ENCODE data around the gene RIPPLY3. TPM values are rescaled to one million over a fixed set of nuclear protein-coding genes. Genes with fewer than 3 reads are reported as not detected.
"Not testable (repeated sequence)": the region's sequence is repeated elsewhere in the genome, so short reads cannot be mapped to it uniquely, and the experiment has no call there.

RIPPLY3 gene
- total and polyA plus RNA-seq, 11 donors = not detected

DNA sequence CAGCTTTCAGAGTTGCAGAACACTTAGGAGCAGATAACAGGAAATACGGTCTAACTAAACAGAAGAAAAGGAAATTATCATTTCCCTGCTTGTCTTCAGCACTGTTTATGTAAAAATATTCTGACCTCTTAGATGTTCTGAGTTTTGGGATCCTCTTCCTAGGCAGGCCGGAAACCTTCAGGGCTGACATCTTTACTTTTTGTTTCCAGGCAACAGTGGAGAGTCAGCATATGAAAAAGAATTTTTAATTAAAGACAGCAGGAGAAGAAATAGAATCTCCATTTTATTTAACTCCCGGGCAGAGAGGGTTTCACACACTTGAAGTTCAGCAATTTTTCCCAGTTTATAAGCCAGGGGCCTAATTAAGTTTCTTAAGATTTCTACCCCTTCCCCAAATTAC is 5.1 kb upstream of the RIPPLY3 start:
- TF ChIP-seq POLR2A (IDR thresholded peaks at IDR 0.05) = no peak
- no peak for TF ChIP-seq CTCF (IDR thresholded peaks at IDR 0.05)
- no peak overlapping the region for H3K4me3 ChIP-seq
- peaks cover 0 to 7% (median 4%) of the 10 kb centered on the region in 12 donors for H3K4me1 ChIP-seq
- H3K27me3 ChIP-seq = peaks cover 2 to 13% (median 9%) of the 10 kb centered on the region in 9 donors
- intact Hi-C loops (cut with DNase I) = no loop called here
- ATAC-seq (no peak), DNase-seq (no peak)
- no peak overlapping the region for H3K27ac ChIP-seq
- 49 to 59% (median 52%) methylated on average over 3 of the region's 3 CpGs for WGBS, 4 donors
- no peaks in the 10 kb centered on the region for H3K36me3 ChIP-seq
- H3K9me3 ChIP-seq = no peaks in the 10 kb centered on the region

- ATAC-seq; H3K36me3 ChIP-seq; H3K9me3 ChIP-seq; intact Hi-C loops (cut with DNase I); H3K4me3 ChIP-seq; DNase-seq; H3K27ac ChIP-seq: not testable (repeated sequence)
- Histone ChIP-seq H3K27me3 (peaks cover 7 to 27% (median 23%) of the 10 kb centered on the region in 9 donors), H3K4me1 (peaks cover 0 to 15% (median 8%) of the 10 kb centered on the region in 12 donors)
- 84 to 92% (median 88%) methylated on average over 12 of the region's 12 CpGs for WGBS, 4 donors
Measured at GRCh38 chr21:37002851-37003250, 3.7 kb upstream of the RIPPLY3 start.

- WGBS, 4 donors = 62 to 95% (median 85%) methylated on average over 3 of the region's 3 CpGs
- intact Hi-C loops (cut with DNase I); H3K27ac ChIP-seq; DNase-seq; H3K4me3 ChIP-seq; H3K36me3 ChIP-seq; ATAC-seq; H3K9me3 ChIP-seq: not testable (repeated sequence)
- Histone ChIP-seq H3K27me3 (peaks cover 14 to 38% (median 33%) of the 10 kb centered on the region in 9 donors), H3K4me1 (peaks cover 0 to 15% (median 8%) of the 10 kb centered on the region in 12 donors)
Measured at GRCh38 chr21:37003917-37004316, 2.6 kb upstream of the RIPPLY3 start.

DNA sequence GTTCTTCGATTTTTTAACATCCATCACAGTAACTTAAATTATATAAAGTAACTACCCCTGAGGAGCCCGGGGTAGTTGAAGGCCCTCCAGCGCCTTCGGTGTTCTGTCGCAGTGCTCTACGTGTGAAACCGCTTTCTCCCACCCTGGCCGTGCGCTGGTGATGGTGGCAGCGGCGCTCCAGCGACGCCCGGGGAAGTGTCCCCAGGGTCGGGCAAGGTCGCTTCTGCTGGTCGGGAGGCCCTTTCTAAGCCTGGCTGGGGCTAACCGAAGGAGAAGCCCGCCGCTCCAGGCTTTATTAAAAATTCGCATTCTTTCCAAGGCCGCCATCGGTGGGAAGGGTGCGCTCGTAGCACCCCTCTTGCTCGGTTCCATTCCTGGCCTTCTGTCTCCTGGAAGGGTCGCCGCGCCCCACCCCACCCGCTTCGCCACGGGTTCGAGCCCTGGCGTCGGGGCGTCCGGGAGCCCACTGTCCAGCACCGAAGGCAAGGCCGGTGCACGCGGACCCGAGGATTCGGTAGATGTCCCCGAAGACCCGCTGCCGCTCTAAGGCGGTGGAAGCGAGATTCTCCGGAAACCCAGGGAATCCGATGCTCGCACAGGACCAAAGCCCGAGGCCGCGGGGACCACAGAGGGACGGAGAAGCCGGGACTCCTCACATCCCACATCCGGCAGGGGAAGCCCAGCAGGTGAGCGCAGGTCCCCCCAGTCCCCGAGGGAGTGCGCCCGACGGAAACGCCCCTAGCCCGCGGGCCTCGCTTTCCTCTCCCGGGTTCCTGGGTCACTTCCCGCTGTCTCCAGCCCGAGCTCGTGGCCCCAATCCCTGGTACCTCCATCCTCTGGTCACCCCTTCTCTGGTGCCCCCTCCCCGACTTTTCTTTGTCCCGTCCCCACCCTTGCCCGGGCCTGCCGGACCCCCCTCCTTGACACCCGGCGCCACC is 685 bp upstream of the RIPPLY3 start:
- ATAC-seq (no peak), DNase-seq (no peak)
- peak overlapping the region; percentile 17 to 55 (median 49) for H3K4me3 ChIP-seq
- TF ChIP-seq CTCF (IDR thresholded peaks at IDR 0.05) (no peak), POLR2A (IDR thresholded peaks at IDR 0.05) (no peak)
- H3K27ac ChIP-seq = no peak overlapping the region
- H3K4me1 ChIP-seq = peaks cover 0 to 19% (median 10%) of the 10 kb centered on the region in 12 donors
- intact Hi-C loops (cut with DNase I) = loop anchor here in 1 of 10 donors (5.0 kb wide), 1 partner anchor 69 kb away; no protein-coding TSS in a partner anchor
- H3K27me3 ChIP-seq = peaks cover 14 to 57% (median 41%) of the 10 kb centered on the region in 9 donors
- WGBS, 4 donors = 14 to 23% (median 21%) methylated on average over 42 to 76 of the region's 76 CpGs
- no peaks in the 10 kb centered on the region for H3K36me3 ChIP-seq
- H3K9me3 ChIP-seq = no peaks in the 10 kb centered on the region

- H3K27me3 ChIP-seq = peaks cover 14 to 80% (median 44%) of the 10 kb centered on the region in 9 donors
Measured at GRCh38 chr21:37008724-37009123, 2.2 kb downstream of the RIPPLY3 start.

More at GRCh38 chr21:37008724-37009123, 2.2 kb downstream of the RIPPLY3 start:
- TF ChIP-seq POLR2A (IDR thresholded peaks at IDR 0.05) (no peak), CTCF (IDR thresholded peaks at IDR 0.05) (no peak)
- Histone ChIP-seq H3K4me3 (no peak overlapping the region), H3K36me3 (no peaks in the 10 kb centered on the region), H3K9me3 (no peaks in the 10 kb centered on the region), H3K4me1 (peaks cover 0 to 19% (median 10%) of the 10 kb centered on the region in 12 donors), H3K27ac (no peak overlapping the region)
- intact Hi-C loops (cut with DNase I) = loop anchor here in 2 of 10 donors (2.0 to 5.0 kb wide), 2 partner anchors 28 to 71 kb away; no protein-coding TSS in a partner anchor
- no peak for ATAC-seq
- 63 to 78% (median 71%) methylated on average over 12 of the region's 12 CpGs for WGBS, 4 donors
- no peak for DNase-seq
